ENCODE measurements around the gene ELAC2.

DNA sequence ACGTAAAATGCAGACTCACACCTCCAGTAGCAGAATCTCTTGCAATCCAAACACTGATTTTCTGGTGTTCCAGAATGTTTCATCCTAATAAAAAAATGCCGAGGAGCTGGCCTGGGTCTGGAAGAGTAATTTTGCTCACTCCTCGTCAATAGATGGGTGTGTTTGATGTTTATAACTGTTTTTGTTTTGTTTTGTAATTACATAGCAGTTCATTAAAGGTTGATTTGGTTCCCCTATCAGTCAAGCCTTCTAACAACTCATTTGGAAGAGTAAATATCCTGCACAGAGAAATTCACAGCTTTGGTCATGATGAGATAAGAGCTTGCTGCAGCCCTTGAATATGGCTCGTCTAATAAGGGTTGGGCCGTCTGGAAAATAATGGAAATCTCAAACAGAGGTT, 36.8 kb upstream of the ELAC2 start:
- TF ChIP-seq, protein P1, sequence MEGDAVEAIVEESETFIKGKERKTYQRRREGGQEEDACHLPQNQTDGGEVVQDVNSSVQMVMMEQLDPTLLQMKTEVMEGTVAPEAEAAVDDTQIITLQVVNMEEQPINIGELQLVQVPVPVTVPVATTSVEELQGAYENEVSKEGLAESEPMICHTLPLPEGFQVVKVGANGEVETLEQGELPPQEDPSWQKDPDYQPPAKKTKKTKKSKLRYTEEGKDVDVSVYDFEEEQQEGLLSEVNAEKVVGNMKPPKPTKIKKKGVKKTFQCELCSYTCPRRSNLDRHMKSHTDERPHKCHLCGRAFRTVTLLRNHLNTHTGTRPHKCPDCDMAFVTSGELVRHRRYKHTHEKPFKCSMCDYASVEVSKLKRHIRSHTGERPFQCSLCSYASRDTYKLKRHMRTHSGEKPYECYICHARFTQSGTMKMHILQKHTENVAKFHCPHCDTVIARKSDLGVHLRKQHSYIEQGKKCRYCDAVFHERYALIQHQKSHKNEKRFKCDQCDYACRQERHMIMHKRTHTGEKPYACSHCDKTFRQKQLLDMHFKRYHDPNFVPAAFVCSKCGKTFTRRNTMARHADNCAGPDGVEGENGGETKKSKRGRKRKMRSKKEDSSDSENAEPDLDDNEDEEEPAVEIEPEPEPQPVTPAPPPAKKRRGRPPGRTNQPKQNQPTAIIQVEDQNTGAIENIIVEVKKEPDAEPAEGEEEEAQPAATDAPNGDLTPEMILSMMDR (IDR thresholded peaks at IDR 0.05 in 8 of 11, conservative IDR thresholded peaks at IDR 0.05 in 3 of 11) = no peak
- TF ChIP-seq POLR2A (IDR thresholded peaks at IDR 0.05) = no peak

Data from spleen (tissue), 7 donors.